MM.1S (cell line): ENCODE results near the gene DAD1.

Source experiments
- DNase-seq: peaks from one replicate; pipeline ENCODE4 v3.0.0-alpha.2; 2015
- H2AFZ ChIP-seq: fragments of 300-600 bp; sonication (generic); 2 replicates; pipeline ENCODE4 v1.6.0; 2016; ENCODE audit warnings: antibody characterized with exemption, low read length
- H3F3A ChIP-seq: fragments of 300-600 bp; sonication (generic); 2 replicates; pipeline ENCODE4 v1.6.1; 2016; ENCODE audit warnings: mild to moderate bottlenecking, antibody characterized with exemption, low read length, moderate library complexity, mixed read lengths; ENCODE audit not compliant: insufficient read depth
- H3K27ac ChIP-seq: fragments of 300-600 bp; sonication (generic); 2 replicates; pipeline ENCODE4 v1.5.1; 2016; ENCODE audit warnings: mild to moderate bottlenecking, low read length
- H3K27me3 ChIP-seq: fragments of 300-600 bp; sonication (generic); replicated peaks from 2 replicates; pipeline ENCODE4 v1.6.0; 2016; ENCODE audit warnings: low read length; ENCODE audit not compliant: insufficient read depth
- H3K36me3 ChIP-seq: fragments of 300-600 bp; sonication (generic); replicated peaks from 2 replicates; pipeline ENCODE4 v1.6.1; 2016; ENCODE audit warnings: mild to moderate bottlenecking, low read length, mixed read lengths; ENCODE audit not compliant: insufficient read depth
- H3K4me1 ChIP-seq: fragments of 300-600 bp; sonication (generic); 2 replicates; pipeline ENCODE4 v1.6.1; 2016; ENCODE audit warnings: low read length, mixed read lengths
- H3K4me2 ChIP-seq: fragments of 300-600 bp; sonication (generic); 2 replicates; pipeline ENCODE4 v1.6.0; 2016; ENCODE audit warnings: low read depth, low read length
- H3K4me3 ChIP-seq: fragments of 300-600 bp; sonication (generic); 2 replicates; pipeline ENCODE4 v1.5.1; 2016; ENCODE audit warnings: low read length, mixed read lengths
- H3K79me2 ChIP-seq: fragments of 300-600 bp; sonication (generic); 2 replicates; pipeline ENCODE4 v1.6.1; 2016; ENCODE audit warnings: mixed run types, low read length, mixed read lengths
- H3K9ac ChIP-seq: fragments of 300-600 bp; sonication (generic); 2 replicates; pipeline ENCODE4 v1.6.1; 2016; ENCODE audit warnings: low read length, mixed read lengths
- H3K9me2 ChIP-seq: fragments of 300-600 bp; sonication (generic); replicated peaks from 2 replicates; pipeline ENCODE4 v1.6.1; 2016; ENCODE audit warnings: mild to moderate bottlenecking, low read length, mixed read lengths; ENCODE audit not compliant: insufficient read depth
- H3K9me3 ChIP-seq: fragments of 300-600 bp; sonication (generic); replicated peaks from 2 replicates; pipeline ENCODE4 v1.6.1; 2016; ENCODE audit warnings: mild to moderate bottlenecking, low read length, mixed read lengths; ENCODE audit not compliant: insufficient read depth
- H4K20me1 ChIP-seq: fragments of 300-600 bp; sonication (generic); 2 replicates; pipeline ENCODE4 v1.6.1; 2016; ENCODE audit warnings: mild to moderate bottlenecking, low read length, moderate library complexity, mixed read lengths; ENCODE audit not compliant: insufficient read depth
- CTCF ChIP-seq: fragments of 300-600 bp; sonication (generic); IDR thresholded peaks from 2 replicates; pipeline ENCODE4 v1.5.1; 2016; ENCODE audit warnings: antibody characterized with exemption, low read length, mixed read lengths
- EZH2 ChIP-seq: fragments of 300-600 bp; sonication (generic); optimal IDR thresholded peaks from 2 replicates; pipeline ENCODE3; 2017; ENCODE audit warnings: low read depth, mild to moderate bottlenecking, antibody characterized with exemption, low read length, mixed read lengths
- EZH2phosphoT487 ChIP-seq: fragments of 300-600 bp; sonication (generic); IDR thresholded peaks from 2 replicates; pipeline ENCODE4 v1.6.1; 2018; ENCODE audit warnings: antibody characterized with exemption, low read length

DAD1 gene

GRCh38 chr14:22524115-22524783 is 64.8 kb downstream of the DAD1 start:
- H3K4me1 ChIP-seq = no peaks in the 10 kb centered on the region

GRCh38 chr14:22523283-22523682 is 65.7 kb downstream of the DAD1 start:
- Histone ChIP-seq H3K36me3 (no peaks in the 10 kb centered on the region), H3K4me1 (no peaks in the 10 kb centered on the region), H2AFZ (no peak overlapping the region), H3K9me2 (no peaks in the 10 kb centered on the region), H3K27ac (no peak overlapping the region), H3K9me3 (no peaks in the 10 kb centered on the region), H4K20me1 (no peaks in the 10 kb centered on the region), H3K79me2 (no peaks in the 10 kb centered on the region), H3K27me3 (no peaks in the 10 kb centered on the region), H3K9ac (no peak overlapping the region), H3K4me2 (no peak overlapping the region), H3F3A (no peaks in the 10 kb centered on the region), H3K4me3 (no peak overlapping the region)
- TF ChIP-seq CTCF (no peak), EZH2phosphoT487 (no peak), EZH2 (no peak)
- DNase-seq = no peak

More at GRCh38 chr14:22524115-22524783, 64.8 kb downstream of the DAD1 start:
- Histone ChIP-seq H3K4me2 (no peak overlapping the region), H3K9me3 (no peaks in the 10 kb centered on the region), H2AFZ (no peak overlapping the region), H3K9ac (no peak overlapping the region), H3K4me3 (no peak overlapping the region), H3K36me3 (no peaks in the 10 kb centered on the region), H3K9me2 (no peaks in the 10 kb centered on the region), H3F3A (no peaks in the 10 kb centered on the region), H3K27me3 (no peaks in the 10 kb centered on the region), H4K20me1 (no peaks in the 10 kb centered on the region), H3K27ac (no peak overlapping the region), H3K79me2 (no peaks in the 10 kb centered on the region)
- TF ChIP-seq EZH2 = no peak
- no peak for TF ChIP-seq CTCF
- no peak for TF ChIP-seq EZH2phosphoT487
- DNase-seq = no peak

GRCh38 chr14:22522466-22522957 is 66.5 kb downstream of the DAD1 start:
- H3K27ac ChIP-seq = no peak overlapping the region
- H3K4me2 ChIP-seq = no peak overlapping the region
- no peaks in the 10 kb centered on the region for H3K9me2 ChIP-seq
- H3K27me3 ChIP-seq = no peaks in the 10 kb centered on the region
- H3K4me1 ChIP-seq = no peaks in the 10 kb centered on the region
- H3K36me3 ChIP-seq = no peaks in the 10 kb centered on the region
- no peak overlapping the region for H3K9ac ChIP-seq
- no peak overlapping the region for H2AFZ ChIP-seq
- H3F3A ChIP-seq = no peaks in the 10 kb centered on the region
- no peak overlapping the region for H3K4me3 ChIP-seq
- DNase-seq = no peak
- H4K20me1 ChIP-seq = no peaks in the 10 kb centered on the region
- no peaks in the 10 kb centered on the region for H3K9me3 ChIP-seq
- TF ChIP-seq EZH2 = no peak
- TF ChIP-seq CTCF = no peak
- TF ChIP-seq EZH2phosphoT487 = no peak
- H3K79me2 ChIP-seq = no peaks in the 10 kb centered on the region
